GM23338 (cell line): ENCODE measurements around the gene MED19. TPM values are rescaled to one million over a fixed set of nuclear protein-coding genes. Genes with fewer than 3 reads are reported as not detected.

Experiments
- ATAC-seq: fragments of 200-7000 bp; cut with Tn5 transposase; 3 replicates; pipeline ENCODE4 v1.9.1; 2020
- DNase-seq: peaks from one replicate; pipeline ENCODE4 v3.0.0-alpha.2; 2015; ENCODE audit warnings: low spot score
- H2AFZ ChIP-seq: fragments of 200-600 bp; sonication (generic); 2 replicates; pipeline ENCODE4 v1.8.0; 2016; ENCODE audit warnings: antibody characterized with exemption, mild to moderate bottlenecking, moderate library complexity
- H3F3A ChIP-seq: fragments of 200-600 bp; sonication (generic); replicated peaks from 2 replicates; pipeline ENCODE4 v1.8.0; 2017; ENCODE audit warnings: antibody characterized with exemption, mixed run types, low read depth
- H3K27ac ChIP-seq: fragments of 200-600 bp; sonication (generic); 2 replicates; pipeline ENCODE4 v1.6.1; 2016; ENCODE audit warnings: low read depth
- H3K27me3 ChIP-seq: fragments of 200-600 bp; sonication (generic); 2 replicates; pipeline ENCODE4 v1.8.0; 2016; ENCODE audit warnings: mild to moderate bottlenecking, mixed run types, moderate library complexity; ENCODE audit not compliant: insufficient read depth
- H3K36me3 ChIP-seq: fragments of 200-600 bp; sonication (generic); 2 replicates; pipeline ENCODE4 v1.8.0; 2016; ENCODE audit warnings: mild to moderate bottlenecking; ENCODE audit not compliant: insufficient read depth
- H3K4me1 ChIP-seq: fragments of 200-600 bp; sonication (generic); 2 replicates; pipeline ENCODE4 v1.8.0; 2016; ENCODE audit warnings: mild to moderate bottlenecking, moderate library complexity; ENCODE audit not compliant: insufficient read depth
- H3K4me2 ChIP-seq: fragments of 200-600 bp; sonication (generic); 2 replicates; pipeline ENCODE4 v1.7.1; 2017; ENCODE audit warnings: mixed run types
- H3K4me3 ChIP-seq: fragments of 200-600 bp; sonication (generic); 2 replicates; pipeline ENCODE4 v1.6.1; 2016; ENCODE audit warnings: mixed run types
- H3K79me2 ChIP-seq: fragments of 200-600 bp; sonication (generic); replicated peaks from 2 replicates; pipeline ENCODE4 v1.8.0; 2017; ENCODE audit warnings: mild to moderate bottlenecking; ENCODE audit not compliant: insufficient read depth
- H3K9me2 ChIP-seq: fragments of 200-600 bp; sonication (generic); 2 replicates; pipeline ENCODE4 v1.8.0; 2017; ENCODE audit not compliant: insufficient read depth
- H4K20me1 ChIP-seq: fragments of 200-600 bp; sonication (generic); replicated peaks from 2 replicates; pipeline ENCODE4 v1.8.0; 2017; ENCODE audit warnings: mild to moderate bottlenecking; ENCODE audit not compliant: insufficient read depth
- H3K27ac Mint-ChIP-seq: 2 replicates; pipeline ENCODE4 v1.8.0; 2020; ENCODE audit warnings: inconsistent platforms, mild to moderate bottlenecking, moderate library complexity, mixed read lengths
- H3K27me3 Mint-ChIP-seq: 3 replicates; pipeline ENCODE4 v1.8.0; 2022; ENCODE audit warnings: low read depth, mild to moderate bottlenecking, moderate library complexity, mixed read lengths, inconsistent platforms; ENCODE audit not compliant: insufficient read depth, poor library complexity
- H3K36me3 Mint-ChIP-seq: 3 replicates; pipeline ENCODE4 v1.8.0; 2021; ENCODE audit warnings: low read depth, mild to moderate bottlenecking, inconsistent platforms, moderate library complexity, mixed read lengths
- H3K4me1 Mint-ChIP-seq: 3 replicates; pipeline ENCODE4 v1.8.0; 2020; ENCODE audit warnings: mild to moderate bottlenecking, inconsistent platforms, mixed read lengths
- H3K4me3 Mint-ChIP-seq: 3 replicates; pipeline ENCODE4 v1.8.0; 2021; ENCODE audit warnings: moderate library complexity, mild to moderate bottlenecking, inconsistent platforms, mixed read lengths
- H3K9me3 Mint-ChIP-seq: 3 replicates; pipeline ENCODE4 v1.8.0; 2020; ENCODE audit warnings: moderate library complexity, mild to moderate bottlenecking, inconsistent platforms, mixed read lengths
- CREB1 ChIP-seq: fragments of 250-450 bp; sonication (Bioruptor Pico); IDR thresholded peaks from 2 replicates; pipeline ENCODE4 v1.5.0; 2020; ENCODE audit warnings: low read depth, mild to moderate bottlenecking, moderate library complexity
- CTCF ChIP-seq, 2 experiments: fragments of 200-600 bp in 1 of 2; sonication (generic) in 1 of 2; conservative IDR thresholded peaks; 2 replicates each; pipeline versions ENCODE4 v1.5.1 to v1.6.1; 2016 to 2017; ENCODE audit warnings: antibody characterized with exemption in 2 of 2, low read depth in 2 of 2, mild to moderate bottlenecking in 2 of 2, moderate library complexity in 1 of 2
- ETS1 ChIP-seq: IDR thresholded peaks from 2 replicates; pipeline ENCODE4 v1.6.1; 2016; ENCODE audit warnings: antibody characterized with exemption
- EZH2 ChIP-seq: fragments of 200-600 bp; sonication (generic); IDR thresholded peaks from one replicate; pipeline ENCODE4 v1.8.0; 2017; ENCODE audit warnings: antibody characterized with exemption, mild to moderate bottlenecking, low read depth; ENCODE audit not compliant: unreplicated experiment
- EZH2phosphoT487 ChIP-seq: fragments of 200-600 bp; sonication (generic); IDR thresholded peaks from one replicate; pipeline ENCODE4 v1.8.1; 2018; ENCODE audit warnings: antibody characterized with exemption; ENCODE audit not compliant: unreplicated experiment
- JUNB ChIP-seq: IDR thresholded peaks from one replicate; pipeline ENCODE4 v1.6.1; 2016; ENCODE audit warnings: antibody characterized with exemption; ENCODE audit not compliant: unreplicated experiment
- NANOG ChIP-seq: IDR thresholded peaks from 2 replicates; pipeline ENCODE4 v1.6.1; 2016; ENCODE audit warnings: antibody characterized with exemption, borderline replicate concordance
- POLR2AphosphoS5 ChIP-seq: IDR thresholded peaks from 2 replicates; pipeline ENCODE4 v1.6.1; 2016; ENCODE audit warnings: antibody characterized with exemption, low read depth
- REST ChIP-seq: IDR thresholded peaks from one replicate; pipeline ENCODE4 v1.6.1; 2018; ENCODE audit warnings: antibody characterized with exemption; ENCODE audit not compliant: unreplicated experiment
- STAT1 ChIP-seq: IDR thresholded peaks from one replicate; pipeline ENCODE4 v1.6.1; 2016; ENCODE audit warnings: antibody characterized with exemption; ENCODE audit not compliant: unreplicated experiment
- ZNF114 ChIP-seq: fragments of 250-450 bp; sonication (Bioruptor Pico); IDR thresholded peaks from 2 replicates; pipeline ENCODE4 v1.5.0; 2020; ENCODE audit warnings: mild to moderate bottlenecking, moderate library complexity
- ZNF331 ChIP-seq: fragments of 250-450 bp; sonication (Bioruptor Pico); IDR thresholded peaks from 2 replicates; pipeline ENCODE4 v1.5.0; 2020; ENCODE audit warnings: low read depth, mild to moderate bottlenecking, moderate library complexity
- ZNF462 ChIP-seq: fragments of 250-450 bp; sonication (Bioruptor Pico); IDR thresholded peaks from 2 replicates; pipeline ENCODE4 v1.5.0; 2020; ENCODE audit warnings: mild to moderate bottlenecking, moderate library complexity
- polyA plus RNA-seq: library from polyadenylated mRNA; unstranded; fragments of >200 nt; fragmentation: Nextera tagmentation; extraction: Ambion mirVana; gene quantifications from 2 replicates; pipeline ENCODE4 v1.2.1, GENCODE V29; 2016
- total RNA-seq: library from RNA; depleted of rRNA; stranded (reverse); fragments of >200 nt; shearing (Covaris generic); gene quantifications from 2 replicates; pipeline ENCODE4 v1.2.3, GENCODE V29; 2014

Gene MED19
- total and polyA plus RNA-seq, 2 experiments from 2014 or later, result 17.7 to 64.9 TPM

- ATAC-seq (no peak), DNase-seq (peak; percentile 35)
- peaks cover 19% of the 10 kb centered on the region for H3K79me2 ChIP-seq
- Mint-ChIP-seq H3K36me3 (peaks cover 31% of the 10 kb centered on the region), H3K4me1 (peaks cover 14% of the 10 kb centered on the region), H3K4me3 (peak overlapping the region; percentile 99), H3K9me3 (no peaks in the 10 kb centered on the region), H3K27ac (peak overlapping the region; percentile 96), H3K27me3 (peaks cover 15% of the 10 kb centered on the region)
- peak overlapping the region; percentile 94 for H3K4me2 ChIP-seq
- peaks cover 3% of the 10 kb centered on the region; the same call in 1 of the 2 replicates for H3F3A ChIP-seq
- H4K20me1 ChIP-seq, result 0 out of 2 replicates have a peak, but pooled peaks cover 4% of the 10 kb centered on the region
- TF ChIP-seq ETS1 (no peak), POLR2AphosphoS5 (no peak), CTCF (conservative IDR thresholded peaks at IDR 0.05; ENCODE audit: low read depth in 2 of 2) (no peak), ZNF331 (CRISPR knock-in tag) (no peak), ZNF114 (CRISPR knock-in tag) (no peak), EZH2phosphoT487 (no peak), REST (no peak), EZH2 (no peak), NANOG (no peak), STAT1 (no peak), ZNF462 (CRISPR knock-in tag) (no peak), JUNB (no peak), CREB1 (CRISPR knock-in tag) (no peak)
- H3K27me3 ChIP-seq, result peaks cover 10% of the 10 kb centered on the region
- H3K4me1 ChIP-seq, result peaks cover 2% of the 10 kb centered on the region
- peak overlapping the region; percentile 81 for H3K4me3 ChIP-seq
- peaks cover 18% of the 10 kb centered on the region for H3K36me3 ChIP-seq
- peak overlapping the region; percentile 32 for H2AFZ ChIP-seq
- no peak overlapping the region; the same call in 1 of the 2 replicates for H3K27ac ChIP-seq
- no peaks in the 10 kb centered on the region for H3K9me2 ChIP-seq
Measured at GRCh38 chr11:57658023-57658361, 54.0 kb downstream of the MED19 start.
